HepG2 (cell line): ENCODE results near the gene COPB2. TPM values are rescaled to one million over a fixed set of nuclear protein-coding genes. Genes with fewer than 3 reads are reported as not detected.

Experiments used
- ATF6 ChIP-seq: sonication (generic); formaldehyde crosslinking; conservative IDR thresholded peaks from 2 replicates; pipeline ENCODE4 v1.4.0; 2020; ENCODE audit warnings: missing genetic modification reagents
- ATF7 ChIP-seq, 2 experiments: fragments of 450-650 bp in 1 of 2; sonication (generic) in 1 of 2; formaldehyde crosslinking in 1 of 2; IDR thresholded peaks; 2 replicates each; pipeline versions ENCODE4 v1.4.0 to v1.6.1; 2016 to 2020; ENCODE audit warnings: antibody characterized with exemption in 1 of 2, mild to moderate bottlenecking in 1 of 2, missing genetic modification reagents in 1 of 2
- CBX5 ChIP-seq: sonication (generic); formaldehyde crosslinking; IDR thresholded peaks from 2 replicates; pipeline ENCODE4 v1.4.0; 2020; ENCODE audit warnings: missing genetic modification reagents, borderline replicate concordance
- CHCHD3 ChIP-seq: sonication (generic); formaldehyde crosslinking; IDR thresholded peaks from 2 replicates; pipeline ENCODE4 v1.8.0; 2022; ENCODE audit warnings: mild to moderate bottlenecking, missing genetic modification reagents, moderate library complexity
- FIP1L1 ChIP-seq: fragments of 200-400 bp; formaldehyde crosslinking; IDR thresholded peaks from 2 replicates; pipeline ENCODE4 v1.6.1; 2018; ENCODE audit warnings: low read depth, mild to moderate bottlenecking, low read length, moderate library complexity, borderline replicate concordance; ENCODE audit not compliant: insufficient read depth
- FOXO1 ChIP-seq: sonication (generic); formaldehyde crosslinking; IDR thresholded peaks from 2 replicates; pipeline ENCODE4 v1.4.0; 2020; ENCODE audit warnings: missing genetic modification reagents
- GATAD1 ChIP-seq: IDR thresholded peaks from 2 replicates; pipeline ENCODE4 v1.6.1; 2016; ENCODE audit warnings: missing genetic modification reagents, missing compliant biosample characterization
- HDAC1 ChIP-seq: sonication (generic); formaldehyde crosslinking; IDR thresholded peaks from 2 replicates; pipeline ENCODE4 v1.5.1; 2020; ENCODE audit warnings: mild to moderate bottlenecking, missing genetic modification reagents
- IRX3 ChIP-seq: sonication (generic); formaldehyde crosslinking; IDR thresholded peaks from 2 replicates; pipeline ENCODE4 v1.8.1; 2023; ENCODE audit warnings: mild to moderate bottlenecking, low read depth, missing genetic modification reagents, borderline replicate concordance
- KMT2B ChIP-seq: IDR thresholded peaks from 2 replicates; pipeline ENCODE4 v1.6.1; 2016; ENCODE audit warnings: missing genetic modification reagents, missing compliant biosample characterization
- SMC3 ChIP-seq: IDR thresholded peaks from 2 replicates; pipeline ENCODE4 v1.6.1; 2011; ENCODE audit warnings: low read length, improper control_type of control experiment
- SPEN ChIP-seq: sonication (generic); formaldehyde crosslinking; IDR thresholded peaks from 2 replicates; pipeline ENCODE4 v1.5.1; 2020; ENCODE audit warnings: low read depth, mild to moderate bottlenecking, missing genetic modification reagents
- UBTF ChIP-seq: sonication (generic); formaldehyde crosslinking; IDR thresholded peaks from 2 replicates; pipeline ENCODE4 v1.4.0; 2020; ENCODE audit warnings: mild to moderate bottlenecking, missing genetic modification reagents
- YEATS4 ChIP-seq: sonication (generic); formaldehyde crosslinking; IDR thresholded peaks from 2 replicates; pipeline ENCODE4 v1.4.0; 2020; ENCODE audit warnings: missing genetic modification reagents, borderline replicate concordance
- ZBTB26 ChIP-seq: IDR thresholded peaks from 2 replicates; pipeline ENCODE4 v1.6.1; 2016; ENCODE audit warnings: missing compliant biosample characterization, missing genetic modification reagents, borderline replicate concordance
- ZBTB3 ChIP-seq: sonication (generic); formaldehyde crosslinking; IDR thresholded peaks from 2 replicates; pipeline ENCODE4 v1.4.0; 2020; ENCODE audit warnings: low read depth, mild to moderate bottlenecking, moderate library complexity, missing genetic modification reagents, borderline replicate concordance
- ZFP36L2 ChIP-seq: sonication (generic); formaldehyde crosslinking; IDR thresholded peaks from 2 replicates; pipeline ENCODE4 v1.4.0; 2020; ENCODE audit warnings: missing genetic modification reagents
- ZNF230 ChIP-seq: sonication (generic); formaldehyde crosslinking; IDR thresholded peaks from 2 replicates; pipeline ENCODE4 v1.4.0; 2020; ENCODE audit warnings: mild to moderate bottlenecking, missing genetic modification reagents
- ZNF441 ChIP-seq: sonication (generic); formaldehyde crosslinking; IDR thresholded peaks from 2 replicates; pipeline ENCODE4 v1.7.0; 2021; ENCODE audit warnings: missing genetic modification reagents, borderline replicate concordance
- ZNF446 ChIP-seq: sonication (generic); formaldehyde crosslinking; IDR thresholded peaks from 2 replicates; pipeline ENCODE4 v1.5.0; 2020; ENCODE audit warnings: mild to moderate bottlenecking, missing genetic modification reagents
- ZNF547 ChIP-seq: sonication (generic); formaldehyde crosslinking; IDR thresholded peaks from 2 replicates; pipeline ENCODE4 v1.5.1; 2020; ENCODE audit warnings: mild to moderate bottlenecking, missing genetic modification reagents
- ZUFSP ChIP-seq: sonication (generic); formaldehyde crosslinking; IDR thresholded peaks from 2 replicates; pipeline ENCODE4 v1.9.0; 2021; ENCODE audit warnings: missing genetic modification reagents, mild to moderate bottlenecking, borderline replicate concordance
- polyA plus RNA-seq, 8 experiments: library from polyadenylated mRNA; depleted of rRNA in 3 of 8; stranded (reverse) in 7 of 8; unstranded in 1 of 8; fragments of >200 nt; fragmentation: Illumina TruSeq in 4 of 8; extraction: Trizol in 4 of 8; gene quantifications; 2 replicates each; pipeline versions ENCODE4 v1.2.1 to v1.2.3, GENCODE V29; 2011 to 2016; ENCODE audit warnings: low read depth in 4 of 8, missing spikeins in 1 of 8, mixed read lengths in 1 of 8; ENCODE audit not compliant: insufficient read depth in 1 of 8
- total RNA-seq, 5 experiments: library from RNA; depleted of rRNA; stranded (reverse); fragments of >200 nt; fragmentation: Illumina TruSeq; extraction: Trizol; gene quantifications; 2 replicates each; pipeline ENCODE4 v1.2.3, GENCODE V29; 2016; ENCODE audit warnings: low read depth in 1 of 5

Gene COPB2
- total and polyA plus RNA-seq, 2 of the 13 experiments (the other 11 are each of a cell fraction or from before 2014, with no cell fraction given): 83.3 to 217 TPM

- no peak for TF ChIP-seq CHCHD3
- no peak for TF ChIP-seq SMC3
- TF ChIP-seq ZUFSP: no peak
- TF ChIP-seq ATF7 (IDR thresholded peaks at IDR 0.05): no peak
- no peak; the same call in 1 of the 2 replicates for TF ChIP-seq ATF7 (CRISPR knock-in tag; IDR thresholded peaks at IDR 0.05)
- no peak; the same call in 1 of the 2 replicates for TF ChIP-seq ZNF547
- peak; percentile 92 for TF ChIP-seq GATAD1 (CRISPR knock-in tag)
- TF ChIP-seq CBX5 (CRISPR knock-in tag): no peak; the same call in 1 of the 2 replicates
- peak; percentile 96 for TF ChIP-seq YEATS4 (CRISPR knock-in tag)
- no peak for TF ChIP-seq FOXO1
- peak; percentile 73 for TF ChIP-seq UBTF (CRISPR knock-in tag)
- TF ChIP-seq ZNF446 (CRISPR knock-in tag): no peak
- TF ChIP-seq HDAC1 (CRISPR knock-in tag): peak; percentile 68
- TF ChIP-seq ZBTB26: peak; percentile 39; the same call in 1 of the 2 replicates
- TF ChIP-seq FIP1L1: no peak
- peak; percentile 26; the same call in 1 of the 2 replicates for TF ChIP-seq ZNF441 (CRISPR knock-in tag)
- TF ChIP-seq ATF6 (CRISPR knock-in tag): no peak
- TF ChIP-seq KMT2B: peak; percentile 86
- TF ChIP-seq ZNF230 (CRISPR knock-in tag): peak; percentile 85; the same call in 1 of the 2 replicates
- no peak for TF ChIP-seq ZFP36L2 (CRISPR knock-in tag)
- TF ChIP-seq IRX3: peak; percentile 29; the same call in 1 of the 2 replicates
- TF ChIP-seq ZBTB3 (CRISPR knock-in tag): no peak
- TF ChIP-seq SPEN: peak; percentile 93
These were observed at the start of gene COPB2 (continued) for GRCh38 chr3:139389552-139390368.
